Stimulated activated CD8-positive, alpha-beta memory T cell treated with anti-CD3 and anti-CD28 coated beads, Interleukin-4, amount 100 ng/mL, for 1 hour (primary cell): ENCODE measurements around the gene MECP2.

ENCODE experiments used
- DNase-seq, 2 donors: peaks; one replicate each; pipeline ENCODE4 v3.0.0-alpha.2; 2020; ENCODE audit warnings: low read depth in 2 of 2, low spot score in 1 of 2

The MECP2 gene

GRCh38 chrX:154019633-154020528 lies 77.6 kb downstream of the MECP2 start, which contains the start of gene IRAK1:
Gene IRAK1, minus strand, starts transcription at chrX:154019902. Its CDS starts 90 bp downstream, at chrX:154019812.
- DNase-seq: no peak

- no peak for DNase-seq
Measured at GRCh38 chrX:154019061-154019621, 78.4 kb downstream of the MECP2 start.

- DNase-seq: no peak
Measured at GRCh38 chrX:154018518-154019060, 78.9 kb downstream of the MECP2 start.

- DNase-seq: no peak
Measured at GRCh38 chrX:154017766-154018517, 79.6 kb downstream of the MECP2 start.

- no peak for DNase-seq
Measured at GRCh38 chrX:154016366-154017076, 81.0 kb downstream of the MECP2 start.

GRCh38 chrX:154015581-154016264 lies 81.8 kb downstream of the MECP2 start:
- DNase-seq: no peak

GRCh38 chrX:154014429-154015380 lies 82.8 kb downstream of the MECP2 start:
- DNase-seq: no peak

GRCh38 chrX:154013614-154014360 lies 83.7 kb downstream of the MECP2 start:
- peak in 1 of 2 donors; percentile 25 for DNase-seq

GRCh38 chrX:154013001-154013421 lies 84.5 kb downstream of the MECP2 start:
- no peak for DNase-seq

GRCh38 chrX:154012336-154012991 lies 85.1 kb downstream of the MECP2 start:
- no peak for DNase-seq

- no peak for DNase-seq
Measured at GRCh38 chrX:154011376-154012335, 85.9 kb downstream of the MECP2 start.

- DNase-seq: no peak
Measured at GRCh38 chrX:154010330-154011087, 87.0 kb downstream of the MECP2 start.

- no peak for DNase-seq
Measured at GRCh38 chrX:154008521-154008920, 89.0 kb downstream of the MECP2 start.

GRCh38 chrX:154006947-154007346 lies 90.6 kb downstream of the MECP2 start:
- DNase-seq: no peak

GRCh38 chrX:154004315-154004714 lies 93.2 kb downstream of the MECP2 start:
- DNase-seq: no peak

- DNase-seq: no peak
Measured at GRCh38 chrX:154002215-154002719, 95.2 kb downstream of the MECP2 start.
